Endothelial cell of umbilical vein (primary cell): ENCODE measurements around the gene B3GALT6. TPM values are rescaled to one million over a fixed set of nuclear protein-coding genes. Genes with fewer than 3 reads are reported as not detected.

Source experiments
- BruUV-seq: library from RNA; stranded (reverse); fragments of 400-500 nt; replicated peaks from 2 replicates; lab custom pipeline; 2021; lab: Mats Ljungman, UMichigan
- CTCF ChIA-PET: fragments of 300-600, 350-600 bp; sonication (Branson Sonifier 250); formaldehyde crosslinking; loops from one replicate; lab custom pipeline; 2021; ENCODE audit warnings: antibody characterized with exemption, inconsistent platforms; lab: Charles Lee
- POLR2A ChIA-PET: fragments of 300-600, 350-600 bp; sonication (Branson Sonifier 250); formaldehyde crosslinking; loops from one replicate; lab custom pipeline; 2021; ENCODE audit warnings: antibody characterized with exemption, inconsistent platforms; lab: Charles Lee
- DNase-seq: peaks from one replicate; pipeline ENCODE4 v3.0.0-alpha.2; 2011; ENCODE audit warnings: low read depth, low spot score
- FAIRE-seq: peaks from 2 replicates; lab custom pipeline; 2011; peaks lifted over from hg19 to GRCh38; lab: Jason Lieb, UNC
- H2AFZ ChIP-seq: 2 replicates; pipeline ENCODE4 v1.6.0; 2012; ENCODE audit warnings: low read depth, low read length, control low read depth, inconsistent platforms
- H3K27ac ChIP-seq: 2 replicates; pipeline ENCODE4 v1.5.1; 2011; ENCODE audit warnings: low read depth, mild to moderate bottlenecking, control low read depth, low read length, moderate library complexity; ENCODE audit not compliant: insufficient read depth
- H3K27me3 ChIP-seq, 2 experiments: 2 replicates each; pipeline versions ENCODE4 v1.6.0 to v1.6.1; 2011; ENCODE audit warnings: low read length in 2 of 2, mixed read lengths in 1 of 2; ENCODE audit not compliant: control insufficient read depth in 2 of 2, insufficient read depth in 2 of 2
- H3K36me3 ChIP-seq, 2 experiments: 2 replicates in 1 of 2; 3 replicates in 1 of 2; pipeline ENCODE4 v1.5.1; 2011; ENCODE audit warnings: low read length in 2 of 2, mild to moderate bottlenecking in 1 of 2, moderate library complexity in 1 of 2; ENCODE audit not compliant: control insufficient read depth in 2 of 2, insufficient read depth in 2 of 2; ENCODE audit errors: extremely low read depth in 1 of 2
- H3K4me1 ChIP-seq: 3 replicates; pipeline ENCODE4 v1.5.1; 2011; ENCODE audit warnings: mild to moderate bottlenecking, low read length; ENCODE audit not compliant: control insufficient read depth, insufficient read depth; ENCODE audit errors: extremely low read depth
- H3K4me2 ChIP-seq: 2 replicates; pipeline ENCODE4 v1.6.1; 2011; ENCODE audit warnings: low read length, control low read depth, mixed read lengths; ENCODE audit not compliant: insufficient read depth
- H3K4me3 ChIP-seq, 3 experiments: fragments of 200-600 bp in 1 of 3; sonication (generic), shearing (Covaris generic) in 1 of 3; replicated peaks in 1 of 3; 2 replicates each; pipeline ENCODE4 v1.5.1; 2011 to 2016; ENCODE audit warnings: control low read depth in 3 of 3, low read length in 3 of 3, mild to moderate bottlenecking in 2 of 3, inconsistent platforms in 1 of 3, low read depth in 1 of 3, moderate library complexity in 1 of 3; ENCODE audit not compliant: insufficient read depth in 1 of 3
- H3K79me2 ChIP-seq: 2 replicates; pipeline ENCODE4 v1.6.0; 2012; ENCODE audit warnings: low read length, inconsistent platforms; ENCODE audit not compliant: control insufficient read depth, insufficient read depth
- H3K9ac ChIP-seq: replicated peaks from 2 replicates; pipeline ENCODE3; 2011; ENCODE audit warnings: low read length, control low read depth; ENCODE audit not compliant: insufficient read depth; ENCODE audit errors: extremely low read depth
- H3K9me1 ChIP-seq: replicated peaks from 3 replicates; pipeline ENCODE4 v1.6.0; 2011; ENCODE audit warnings: mild to moderate bottlenecking, low read length; ENCODE audit not compliant: control insufficient read depth, insufficient read depth; ENCODE audit errors: extremely low read depth
- H3K9me3 ChIP-seq: replicated peaks from 2 replicates; pipeline ENCODE4 v1.5.1; 2012; ENCODE audit warnings: low read length, inconsistent platforms; ENCODE audit not compliant: control insufficient read depth, insufficient read depth
- H4K20me1 ChIP-seq: replicated peaks from 2 replicates; pipeline ENCODE3; 2011; ENCODE audit warnings: mild to moderate bottlenecking, low read length; ENCODE audit not compliant: control insufficient read depth, insufficient read depth; ENCODE audit errors: extremely low read depth
- EZH2 ChIP-seq: IDR thresholded peaks from 2 replicates; pipeline ENCODE4 v1.6.1; 2012; ENCODE audit warnings: borderline replicate concordance, low read depth, mild to moderate bottlenecking, moderate library complexity, low read length, inconsistent platforms; ENCODE audit not compliant: severe bottlenecking
- FOS ChIP-seq: IDR thresholded peaks from 2 replicates; pipeline ENCODE4 v1.6.1; 2011; ENCODE audit warnings: mild to moderate bottlenecking, low read length, moderate library complexity, borderline replicate concordance; ENCODE audit not compliant: insufficient read depth
- GATA2 ChIP-seq: IDR thresholded peaks from 2 replicates; pipeline ENCODE4 v1.7.0; 2011; ENCODE audit warnings: low read depth, mild to moderate bottlenecking, moderate library complexity, mixed read lengths, low read length; ENCODE audit not compliant: insufficient read length, insufficient read depth
- JUN ChIP-seq: IDR thresholded peaks from 2 replicates; pipeline ENCODE4 v1.6.1; 2011; ENCODE audit warnings: borderline replicate concordance, low read depth; ENCODE audit not compliant: insufficient read length, insufficient read depth
- MYC ChIP-seq: IDR thresholded peaks from one replicate; pipeline ENCODE4 v1.6.1; 2011; ENCODE audit warnings: mild to moderate bottlenecking, low read depth, low read length
- POLR2A ChIP-seq: IDR thresholded peaks from 2 replicates; pipeline ENCODE4 v1.6.1; 2012; ENCODE audit warnings: low read depth, mild to moderate bottlenecking, control low read depth, low read length
- POLR2AphosphoS5 ChIP-seq: IDR thresholded peaks from 2 replicates; pipeline ENCODE4 v1.6.1; 2012; ENCODE audit warnings: low read depth, mild to moderate bottlenecking, control low read depth, low read length, moderate library complexity; ENCODE audit not compliant: insufficient read depth
- dilution Hi-C: fragments of 300-500 bp; cut with MboI; formaldehyde crosslinking; loops from one replicate; pipeline ENCODE4 v1.15.0; 2019; ENCODE audit warnings: low sequenced_read_pairs; ENCODE audit not compliant: extremely low pct_ligation_motif_present
- intact Hi-C: fragments of 100-400 bp; cut with micrococcal nuclease; formaldehyde crosslinking; loops from one replicate; pipeline ENCODE4 v1.10.0; 2022
- polyA plus RNA-seq, 4 experiments: library from polyadenylated mRNA; depleted of rRNA in 3 of 4; stranded (reverse) in 3 of 4; unstranded in 1 of 4; fragments of >200 nt; gene quantifications; 2 replicates each; pipeline versions ENCODE4 v1.2.1 to v1.2.3, GENCODE V29; 2011 to 2012; ENCODE audit warnings: missing spikeins in 1 of 4
- total RNA-seq: library from RNA; stranded (reverse); gene quantifications from 2 replicates; pipeline ENCODE4 v1.2.3, GENCODE V29; 2021
- TF ChIP-seq, protein P1 (sequence below): IDR thresholded peaks from 2 replicates; pipeline ENCODE4 v1.6.1; 2011; ENCODE audit not compliant: insufficient read depth, insufficient read length
- TF ChIP-seq, protein P2 (sequence below), 2 donors: IDR thresholded peaks; 1 replicate in 1 of 2; 2 replicates in 1 of 2; pipeline ENCODE4 v1.5.1; 2011; ENCODE audit warnings: low read length in 2 of 2, mild to moderate bottlenecking in 2 of 2, moderate library complexity in 2 of 2, control low read depth in 1 of 2, inconsistent platforms in 1 of 2, low read depth in 1 of 2; ENCODE audit not compliant: insufficient read depth in 1 of 2; ENCODE audit errors: extremely low read depth in 1 of 2

B3GALT6 gene
- total and polyA plus RNA-seq, 2 donors (not counting 3 experiments of a cell fraction or from before 2014, with no cell fraction given): 24.6 to 34.1 TPM

DNA sequence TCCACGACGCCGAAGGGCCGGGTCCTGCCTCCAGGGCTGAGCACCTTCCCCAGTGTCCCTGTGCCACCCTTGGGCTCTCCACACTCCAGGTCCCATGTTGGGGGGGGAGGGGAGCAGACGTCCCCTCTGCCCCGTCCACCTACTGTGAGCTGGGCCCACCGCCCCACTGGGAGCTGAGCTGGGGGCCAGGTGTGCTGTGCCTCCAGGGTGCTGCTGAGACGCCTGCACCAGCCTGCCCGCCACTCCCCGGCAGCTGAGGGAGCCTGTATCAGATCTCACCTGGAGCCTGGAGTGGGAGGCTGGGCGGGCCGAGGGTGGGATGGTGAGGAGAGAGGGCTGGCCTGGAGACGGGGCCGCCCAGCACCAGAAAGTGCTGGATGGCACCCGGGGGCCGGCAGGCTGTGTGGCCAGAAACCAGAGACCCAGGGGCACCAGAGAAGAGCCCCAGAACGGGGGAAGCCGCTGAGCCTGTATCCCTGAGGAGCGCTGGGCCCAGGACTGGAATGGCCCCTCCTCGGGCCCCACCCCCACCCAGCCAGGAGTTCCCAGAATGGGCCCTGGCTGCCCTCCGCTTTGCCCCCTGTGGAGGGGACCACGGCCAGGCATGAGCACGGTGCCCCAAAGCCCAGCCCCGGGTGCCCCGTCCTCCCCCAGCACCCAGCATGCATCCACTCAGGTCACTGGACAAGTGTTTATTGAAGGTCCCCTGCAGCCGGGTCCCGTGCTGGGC is 29.0 kb upstream of the B3GALT6 start:
- no TSS peak for BruUV-seq
- H3K4me2 ChIP-seq: no peak overlapping the region
- H3K36me3 ChIP-seq: no peaks in the 10 kb centered on the region
- FAIRE-seq (no peak), DNase-seq (no peak)
- no peaks in the 10 kb centered on the region for H3K9me3 ChIP-seq
- H3K9ac ChIP-seq: no peak overlapping the region
- H2AFZ ChIP-seq: no peak overlapping the region
- H3K4me1 ChIP-seq: no peaks in the 10 kb centered on the region
- no peaks in the 10 kb centered on the region for H3K9me1 ChIP-seq
- H4K20me1 ChIP-seq: no peaks in the 10 kb centered on the region
- peaks cover 5 to 15% of the 10 kb centered on the region in 2 experiments for H3K27me3 ChIP-seq
- intact Hi-C loops (no loop called here), dilution Hi-C loops (no loop called here)
- POLR2A ChIA-PET: no interaction called here
- H3K27ac ChIP-seq: no peak overlapping the region
- no peak overlapping the region for H3K4me3 ChIP-seq
- TF ChIP-seq MYC (no peak), POLR2A (no peak), POLR2AphosphoS5 (no peak), JUN (no peak), FOS (no peak), GATA2 (no peak), EZH2 (no peak)
- TF ChIP-seq, protein P1, sequence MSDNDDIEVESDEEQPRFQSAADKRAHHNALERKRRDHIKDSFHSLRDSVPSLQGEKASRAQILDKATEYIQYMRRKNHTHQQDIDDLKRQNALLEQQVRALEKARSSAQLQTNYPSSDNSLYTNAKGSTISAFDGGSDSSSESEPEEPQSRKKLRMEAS: no peak
- TF ChIP-seq, protein P2, sequence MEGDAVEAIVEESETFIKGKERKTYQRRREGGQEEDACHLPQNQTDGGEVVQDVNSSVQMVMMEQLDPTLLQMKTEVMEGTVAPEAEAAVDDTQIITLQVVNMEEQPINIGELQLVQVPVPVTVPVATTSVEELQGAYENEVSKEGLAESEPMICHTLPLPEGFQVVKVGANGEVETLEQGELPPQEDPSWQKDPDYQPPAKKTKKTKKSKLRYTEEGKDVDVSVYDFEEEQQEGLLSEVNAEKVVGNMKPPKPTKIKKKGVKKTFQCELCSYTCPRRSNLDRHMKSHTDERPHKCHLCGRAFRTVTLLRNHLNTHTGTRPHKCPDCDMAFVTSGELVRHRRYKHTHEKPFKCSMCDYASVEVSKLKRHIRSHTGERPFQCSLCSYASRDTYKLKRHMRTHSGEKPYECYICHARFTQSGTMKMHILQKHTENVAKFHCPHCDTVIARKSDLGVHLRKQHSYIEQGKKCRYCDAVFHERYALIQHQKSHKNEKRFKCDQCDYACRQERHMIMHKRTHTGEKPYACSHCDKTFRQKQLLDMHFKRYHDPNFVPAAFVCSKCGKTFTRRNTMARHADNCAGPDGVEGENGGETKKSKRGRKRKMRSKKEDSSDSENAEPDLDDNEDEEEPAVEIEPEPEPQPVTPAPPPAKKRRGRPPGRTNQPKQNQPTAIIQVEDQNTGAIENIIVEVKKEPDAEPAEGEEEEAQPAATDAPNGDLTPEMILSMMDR (IDR thresholded peaks at IDR 0.05; ENCODE audit: extremely low read depth in 1 of 2, insufficient read depth in 1 of 2, low read depth in 1 of 2, low read length in 2 of 2): no peak
- CTCF ChIA-PET: no interaction called here
- H3K79me2 ChIP-seq: no peaks in the 10 kb centered on the region
